Endothelial cell (in vitro differentiated cells): Measurements from ENCODE around the gene AGT. TPM values are rescaled to one million over a fixed set of nuclear protein-coding genes. Genes with fewer than 3 reads are reported as not detected.

ENCODE experiments used
- DNase-seq: peaks from one replicate; pipeline ENCODE4 v3.0.0; 2021; ENCODE audit warnings: low spot score
- H3K27ac Mint-ChIP-seq: one replicate; pipeline ENCODE4 v1.8.0; 2021; ENCODE audit warnings: mixed read lengths, inconsistent platforms; ENCODE audit not compliant: unreplicated experiment
- H3K27me3 Mint-ChIP-seq: one replicate; pipeline ENCODE4 v1.8.0; 2021; ENCODE audit warnings: mild to moderate bottlenecking, moderate library complexity, mixed read lengths, inconsistent platforms; ENCODE audit not compliant: unreplicated experiment
- H3K36me3 Mint-ChIP-seq: one replicate; pipeline ENCODE4 v1.8.0; 2021; ENCODE audit warnings: mild to moderate bottlenecking, low read depth, mixed read lengths, inconsistent platforms; ENCODE audit not compliant: unreplicated experiment
- H3K4me1 Mint-ChIP-seq: one replicate; pipeline ENCODE4 v1.8.0; 2021; ENCODE audit warnings: mild to moderate bottlenecking, mixed read lengths, inconsistent platforms; ENCODE audit not compliant: unreplicated experiment
- H3K4me3 Mint-ChIP-seq: one replicate; pipeline ENCODE4 v1.8.0; 2021; ENCODE audit warnings: mild to moderate bottlenecking, mixed read lengths, inconsistent platforms; ENCODE audit not compliant: unreplicated experiment
- H3K9me3 Mint-ChIP-seq: one replicate; pipeline ENCODE4 v1.8.0; 2021; ENCODE audit warnings: mixed read lengths, inconsistent platforms; ENCODE audit not compliant: unreplicated experiment
- total RNA-seq: library from RNA; stranded (reverse); fragmentation: NEBNext Ultra II Directional; extraction: Animal tissue kit (Norgen Biotek cat#: 25700); gene quantifications from one replicate; pipeline ENCODE4 v1.2.1, GENCODE V29; 2021; ENCODE audit not compliant: unreplicated experiment
- TF ChIP-seq, protein P1 (sequence below): fragments of 200-600 bp; sonication (generic); IDR thresholded peaks from one replicate; pipeline ENCODE4 v1.5.0; 2021; ENCODE audit warnings: antibody characterized with exemption; ENCODE audit not compliant: unreplicated experiment

The AGT gene
- total RNA-seq, 1 donor from 2014 or later, result not detected

DNA sequence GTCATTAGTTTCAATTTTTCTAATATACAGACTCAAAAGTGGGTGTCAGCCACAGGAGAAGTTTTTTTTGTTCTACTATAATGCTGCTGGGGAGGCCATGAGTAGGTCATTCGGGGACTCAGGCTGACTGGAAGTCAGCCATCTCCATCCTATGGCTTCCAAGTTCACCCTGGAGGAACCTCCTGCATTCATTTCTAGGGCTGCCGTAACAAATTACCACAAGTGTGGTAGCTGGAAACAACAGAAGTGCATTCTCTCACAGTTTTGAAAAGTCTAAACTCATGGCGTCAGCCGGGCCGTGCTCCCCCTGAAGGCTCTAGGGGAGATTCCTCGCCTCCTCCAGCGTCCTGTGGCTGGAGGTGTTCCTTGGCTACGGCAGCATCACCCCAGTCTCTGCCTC is 17.7 kb downstream of the AGT start:
- Mint-ChIP-seq H3K9me3 (no peaks in the 10 kb centered on the region), H3K4me1 (no peaks in the 10 kb centered on the region), H3K4me3 (no peak overlapping the region), H3K36me3 (peaks cover 9% of the 10 kb centered on the region), H3K27ac (no peak overlapping the region), H3K27me3 (peaks cover 2% of the 10 kb centered on the region)
- TF ChIP-seq, protein P1, sequence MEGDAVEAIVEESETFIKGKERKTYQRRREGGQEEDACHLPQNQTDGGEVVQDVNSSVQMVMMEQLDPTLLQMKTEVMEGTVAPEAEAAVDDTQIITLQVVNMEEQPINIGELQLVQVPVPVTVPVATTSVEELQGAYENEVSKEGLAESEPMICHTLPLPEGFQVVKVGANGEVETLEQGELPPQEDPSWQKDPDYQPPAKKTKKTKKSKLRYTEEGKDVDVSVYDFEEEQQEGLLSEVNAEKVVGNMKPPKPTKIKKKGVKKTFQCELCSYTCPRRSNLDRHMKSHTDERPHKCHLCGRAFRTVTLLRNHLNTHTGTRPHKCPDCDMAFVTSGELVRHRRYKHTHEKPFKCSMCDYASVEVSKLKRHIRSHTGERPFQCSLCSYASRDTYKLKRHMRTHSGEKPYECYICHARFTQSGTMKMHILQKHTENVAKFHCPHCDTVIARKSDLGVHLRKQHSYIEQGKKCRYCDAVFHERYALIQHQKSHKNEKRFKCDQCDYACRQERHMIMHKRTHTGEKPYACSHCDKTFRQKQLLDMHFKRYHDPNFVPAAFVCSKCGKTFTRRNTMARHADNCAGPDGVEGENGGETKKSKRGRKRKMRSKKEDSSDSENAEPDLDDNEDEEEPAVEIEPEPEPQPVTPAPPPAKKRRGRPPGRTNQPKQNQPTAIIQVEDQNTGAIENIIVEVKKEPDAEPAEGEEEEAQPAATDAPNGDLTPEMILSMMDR, result no peak
- no peak for DNase-seq

DNA sequence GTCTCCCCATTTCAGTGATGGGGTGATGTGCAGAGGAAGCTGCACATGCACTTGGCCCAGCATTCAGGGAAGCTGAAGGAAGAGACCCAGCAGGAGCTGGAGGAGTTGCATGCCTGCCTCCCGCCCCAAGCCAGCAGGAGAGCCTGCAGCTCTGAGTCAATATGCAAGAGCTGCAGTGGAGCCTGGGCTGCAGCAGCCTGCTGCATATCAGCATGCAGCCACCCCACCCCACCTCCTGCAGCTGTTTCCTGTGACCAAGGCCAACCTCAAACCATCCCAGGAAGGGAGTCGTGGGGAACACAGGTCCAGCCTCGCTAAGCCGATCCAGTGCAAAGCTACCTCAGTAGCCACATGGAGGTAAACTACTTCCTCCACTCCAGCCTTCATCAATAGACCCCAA is 18.9 kb downstream of the AGT start:
- Mint-ChIP-seq H3K9me3 (no peaks in the 10 kb centered on the region), H3K4me1 (peaks cover under 1% of the 10 kb centered on the region)

DNA sequence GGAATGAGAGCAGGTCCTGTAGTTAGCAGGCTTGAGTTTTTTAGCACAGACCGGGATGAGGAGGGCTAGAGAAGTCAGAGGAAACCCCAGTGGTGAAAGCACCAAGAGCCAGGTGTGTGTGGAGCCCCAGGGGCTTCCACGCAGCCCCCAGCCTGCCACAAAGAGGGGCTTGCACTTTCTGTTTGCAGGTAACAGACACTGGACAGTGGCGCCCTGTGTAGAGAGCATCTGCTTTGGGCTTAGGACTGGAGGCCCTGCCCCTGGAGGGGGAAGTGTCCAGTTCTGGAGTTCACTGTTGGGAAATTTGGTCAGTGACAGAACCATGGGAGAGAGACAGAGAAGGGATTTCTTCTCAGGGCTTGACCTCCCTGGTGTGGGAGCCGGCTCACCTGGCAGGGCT is 19.5 kb downstream of the AGT start:
- Mint-ChIP-seq H3K4me1 (peaks cover 4% of the 10 kb centered on the region), H3K9me3 (no peaks in the 10 kb centered on the region), H3K36me3 (peaks cover 11% of the 10 kb centered on the region), H3K27me3 (peaks cover 4% of the 10 kb centered on the region), H3K4me3 (no peak overlapping the region), H3K27ac (no peak overlapping the region)
- TF ChIP-seq, protein P1, result no peak
- no peak for DNase-seq

More for the DNA sequence above, 18.9 kb downstream of the AGT start:
- TF ChIP-seq, protein P1, result no peak
- no peak overlapping the region for H3K27ac Mint-ChIP-seq
- peaks cover 11% of the 10 kb centered on the region for H3K36me3 Mint-ChIP-seq
- DNase-seq, result no peak
- H3K4me3 Mint-ChIP-seq, result no peak overlapping the region
- H3K27me3 Mint-ChIP-seq, result peaks cover 2% of the 10 kb centered on the region

DNA sequence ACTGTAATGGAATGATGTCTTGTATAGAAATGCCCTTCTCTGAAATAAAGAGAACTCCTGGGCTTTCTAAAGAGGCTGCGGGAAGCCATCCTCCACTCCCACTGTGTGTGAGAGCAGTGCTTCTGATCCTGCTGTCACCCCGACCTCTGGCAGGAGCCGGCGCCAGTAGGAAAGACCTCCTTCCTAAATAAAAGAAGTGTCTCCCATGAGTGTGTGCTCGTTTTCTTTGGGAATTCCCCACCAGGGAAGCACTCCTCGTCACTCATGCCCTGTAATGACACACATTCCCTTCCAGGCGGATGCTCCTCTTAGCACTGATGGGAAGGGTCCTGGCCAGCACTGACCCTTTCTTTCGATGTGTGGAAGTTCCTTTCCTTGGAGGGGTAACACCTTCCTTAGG is 20.1 kb downstream of the AGT start:
- Mint-ChIP-seq H3K4me3 (no peak overlapping the region), H3K4me1 (peaks cover 5% of the 10 kb centered on the region), H3K36me3 (peaks cover 11% of the 10 kb centered on the region), H3K9me3 (no peaks in the 10 kb centered on the region), H3K27ac (no peak overlapping the region), H3K27me3 (peaks cover 4% of the 10 kb centered on the region)
- no peak for DNase-seq
- TF ChIP-seq, protein P1, result no peak

DNA sequence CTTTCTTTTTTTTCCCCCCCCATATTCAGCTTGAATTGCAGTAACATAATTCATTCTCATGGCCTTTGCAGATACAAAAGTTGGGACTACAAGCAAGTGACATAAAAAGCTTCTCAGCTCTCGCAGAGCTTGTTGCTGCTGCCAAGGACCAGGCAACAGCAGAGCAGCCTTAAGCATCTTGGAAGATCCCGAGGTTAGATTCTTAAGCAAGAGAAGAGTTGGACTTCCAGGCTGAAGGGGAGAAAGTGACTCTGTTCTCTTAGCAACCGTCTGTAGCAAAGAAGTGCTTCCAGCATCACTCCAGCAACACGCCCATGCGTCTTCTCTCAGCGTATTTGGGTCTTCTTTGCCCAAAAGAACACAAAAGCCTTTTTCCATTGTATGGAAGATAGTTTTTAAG is 20.7 kb downstream of the AGT start:
- H3K9me3 Mint-ChIP-seq, result no peaks in the 10 kb centered on the region
- TF ChIP-seq, protein P1, result no peak
- no peak for DNase-seq
- H3K27me3 Mint-ChIP-seq, result peaks cover 4% of the 10 kb centered on the region
- H3K4me1 Mint-ChIP-seq, result peaks cover 10% of the 10 kb centered on the region
- no peak overlapping the region for H3K27ac Mint-ChIP-seq
- H3K36me3 Mint-ChIP-seq, result peaks cover 11% of the 10 kb centered on the region
- H3K4me3 Mint-ChIP-seq, result no peak overlapping the region
